Effector memory CD4-positive, alpha-beta T cell (primary cell): ENCODE data around the gene BNIP2.

Experiments used
- DNase-seq, 3 donors: peaks; one replicate each; pipeline ENCODE4 v3.0.0-alpha.2; 2020
- H3K27ac ChIP-seq: 2 replicates; pipeline ENCODE4 v1.7.0; 2013; ENCODE audit warnings: mild to moderate bottlenecking, low read length, moderate library complexity; ENCODE audit not compliant: insufficient read depth, poor library complexity, severe bottlenecking
- H3K27me3 ChIP-seq: replicated peaks from 2 replicates; pipeline ENCODE4 v1.7.0; 2013; ENCODE audit warnings: mild to moderate bottlenecking, low read length; ENCODE audit not compliant: insufficient read depth, control insufficient read depth, poor library complexity, severe bottlenecking
- H3K36me3 ChIP-seq: 2 replicates; pipeline ENCODE4 v1.7.0; 2013; ENCODE audit warnings: mild to moderate bottlenecking, low read length, moderate library complexity; ENCODE audit not compliant: control insufficient read depth, insufficient read depth
- H3K4me1 ChIP-seq: 2 replicates; pipeline ENCODE4 v1.7.0; 2013; ENCODE audit warnings: low read length, mild to moderate bottlenecking; ENCODE audit not compliant: control insufficient read depth, insufficient read depth, poor library complexity, severe bottlenecking
- H3K4me3 ChIP-seq: 2 replicates; pipeline ENCODE4 v1.7.0; 2013; ENCODE audit warnings: low read length, low read depth, mild to moderate bottlenecking; ENCODE audit not compliant: insufficient read depth, poor library complexity, severe bottlenecking
- H3K9me3 ChIP-seq: 2 replicates; pipeline ENCODE4 v1.7.0; 2013; ENCODE audit warnings: mild to moderate bottlenecking, low read length, moderate library complexity; ENCODE audit not compliant: control insufficient read depth

Gene BNIP2

GRCh38 chr15:59614153-59614552 lies 75.0 kb downstream of the BNIP2 start:
- Histone ChIP-seq H3K4me3 (no peak overlapping the region), H3K27ac (no peak overlapping the region), H3K9me3 (no peaks in the 10 kb centered on the region), H3K4me1 (no peaks in the 10 kb centered on the region), H3K36me3 (no peaks in the 10 kb centered on the region), H3K27me3 (peaks cover 5% of the 10 kb centered on the region)
- no peak for DNase-seq

DNA sequence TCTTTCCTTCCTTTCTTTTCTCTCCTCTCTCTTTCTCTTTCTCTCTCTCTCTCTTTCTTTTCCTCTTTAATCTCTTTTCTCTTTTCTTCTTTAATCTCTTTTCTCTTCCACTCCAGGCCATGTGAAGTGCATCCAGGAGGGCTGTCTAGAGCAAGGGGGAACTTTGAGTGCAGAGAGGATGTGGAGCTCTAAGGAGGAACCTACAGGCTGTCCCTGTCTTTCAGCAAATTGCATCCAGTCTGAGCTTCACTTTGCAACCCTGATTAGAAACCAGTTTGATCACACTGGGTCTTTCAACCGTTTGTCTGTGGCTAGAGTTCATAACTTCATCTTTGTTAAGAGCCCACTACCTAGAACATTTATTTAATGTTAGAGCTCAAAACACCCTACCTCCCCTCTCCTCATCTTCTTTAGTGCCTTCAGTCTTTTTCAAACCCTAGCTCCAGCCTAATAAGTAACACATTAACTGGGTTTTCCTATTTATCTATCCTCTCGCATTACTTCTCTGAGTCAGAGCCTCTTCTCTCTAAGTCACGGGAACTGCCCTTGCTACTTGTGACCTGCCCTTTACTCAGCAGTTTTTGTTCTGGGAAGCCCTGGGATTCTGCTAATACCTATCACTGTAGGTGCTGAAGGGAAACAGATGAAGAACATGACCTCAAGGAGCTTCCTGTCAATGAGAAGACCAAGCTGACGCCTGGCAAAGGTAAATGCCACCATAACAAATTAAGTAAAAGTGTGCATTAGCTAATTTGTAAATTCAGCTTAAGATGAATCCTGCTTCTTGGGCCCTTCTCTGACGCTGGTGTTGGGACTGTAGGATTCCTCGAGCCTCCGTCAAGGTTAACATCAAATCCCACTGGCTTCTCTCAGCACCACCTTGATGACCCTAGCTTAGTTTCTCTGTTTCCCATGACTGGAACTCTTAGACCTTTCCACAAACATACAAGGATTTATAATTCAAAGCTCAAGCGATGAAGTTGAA lies 77.6 kb downstream of the BNIP2 start, which contains the start of gene GCNT3:
Gene GCNT3, plus strand, starts transcription at position 508 of the 985 bp plus-strand sequence. CDS start 6,456 bp downstream, outside the sequence.
- DNase-seq = no peak
- no peaks in the 10 kb centered on the region for H3K36me3 ChIP-seq
- H3K9me3 ChIP-seq = no peaks in the 10 kb centered on the region
- H3K27ac ChIP-seq = no peak within 1 kb of the TSS
- H3K4me1 ChIP-seq = no peaks in the 10 kb centered on the region
- no peak within 1 kb of the TSS for H3K4me3 ChIP-seq
- no peaks in the 10 kb centered on the region for H3K27me3 ChIP-seq

GRCh38 chr15:59609730-59610712 lies 79.1 kb downstream of the BNIP2 start:
- Histone ChIP-seq H3K27ac (no peak overlapping the region), H3K4me3 (no peak overlapping the region), H3K4me1 (no peaks in the 10 kb centered on the region), H3K9me3 (no peaks in the 10 kb centered on the region), H3K36me3 (no peaks in the 10 kb centered on the region), H3K27me3 (no peaks in the 10 kb centered on the region)
- DNase-seq = no peak
